ENCODE data around the gene CRLF1. TPM values are rescaled to one million over a fixed set of nuclear protein-coding genes. Genes with fewer than 3 reads are reported as not detected.

Gene CRLF1
- total RNA-seq, 4 donors from 2014 or later, result 27.7 to 90.8 (median 40.1) TPM

DNA sequence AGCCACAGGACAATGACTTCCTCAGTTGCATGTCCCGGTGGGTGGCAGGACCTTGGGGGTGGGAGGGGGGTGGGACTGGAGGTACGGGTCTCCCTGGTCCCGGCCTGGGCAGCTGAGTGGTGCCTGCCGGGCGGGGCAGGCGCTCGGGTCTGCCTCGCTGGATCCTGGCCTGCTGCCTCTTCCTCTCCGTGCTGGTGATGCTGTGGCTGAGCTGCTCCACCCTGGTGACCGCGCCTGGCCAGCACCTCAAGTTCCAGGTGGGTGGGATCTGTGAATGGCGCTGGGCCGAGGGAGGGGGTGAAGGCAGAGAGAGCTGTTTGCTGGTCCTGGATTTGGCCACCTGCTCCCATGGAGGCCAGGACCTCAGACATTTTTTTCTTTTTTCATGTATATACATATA is 11.6 kb upstream of the CRLF1 start:
- no peak for TF ChIP-seq POLR2A (IDR thresholded peaks at IDR 0.05)
- WGBS, 2 donors, result 86 to 90% methylated on average over 13 of the region's 13 CpGs
- H3K4me3 ChIP-seq (ENCODE audit: low read depth, poor library complexity, severe bottlenecking), result no peak overlapping the region
- no peak for DNase-seq (ENCODE audit: low spot score in 2 of 2)
- intact Hi-C loops (cut with DNase I; ENCODE audit: low total_unique reads), result no loop called here

- H3K4me3 ChIP-seq (ENCODE audit: low read depth, poor library complexity, severe bottlenecking), result no peak overlapping the region
- TF ChIP-seq POLR2A (IDR thresholded peaks at IDR 0.05) (no peak), CTCF (IDR thresholded peaks at IDR 0.05) (no peak)
- intact Hi-C loops (cut with DNase I; ENCODE audit: low total_unique reads), result no loop called here
- no peak for DNase-seq (ENCODE audit: low spot score in 2 of 2)
These were observed 11.0 kb upstream of the CRLF1 start for GRCh38 chr19:18617562-18617961.

DNA sequence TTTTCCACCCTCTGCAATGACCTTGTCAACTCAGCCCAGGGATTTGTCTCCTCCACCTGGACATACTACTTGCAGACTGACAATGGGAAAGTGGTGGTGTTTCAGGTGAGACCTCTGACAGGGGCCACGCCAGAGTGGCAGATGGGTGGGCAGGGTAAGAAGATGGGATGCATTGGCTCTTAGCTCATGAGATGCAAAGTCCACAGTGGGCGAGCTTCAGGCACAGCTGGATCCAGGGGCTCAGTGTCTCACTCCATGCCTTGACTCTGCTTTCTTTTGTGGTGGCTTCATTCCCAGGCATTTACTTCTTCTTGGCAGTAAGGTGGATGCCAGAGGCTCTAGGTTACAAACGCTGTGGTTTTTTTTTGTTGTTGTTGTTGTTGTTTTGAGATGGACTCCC is 9.4 kb upstream of the CRLF1 start:
- DNase-seq (ENCODE audit: low spot score in 2 of 2), result no peak
- no peak overlapping the region for H3K4me3 ChIP-seq (ENCODE audit: low read depth, poor library complexity, severe bottlenecking)
- TF ChIP-seq CTCF (IDR thresholded peaks at IDR 0.05) (no peak), POLR2A (IDR thresholded peaks at IDR 0.05) (no peak)
- intact Hi-C loops (cut with DNase I; ENCODE audit: low total_unique reads), result no loop called here
- WGBS, 2 donors, result 83 to 87% methylated on average over 3 of the region's 3 CpGs

DNA sequence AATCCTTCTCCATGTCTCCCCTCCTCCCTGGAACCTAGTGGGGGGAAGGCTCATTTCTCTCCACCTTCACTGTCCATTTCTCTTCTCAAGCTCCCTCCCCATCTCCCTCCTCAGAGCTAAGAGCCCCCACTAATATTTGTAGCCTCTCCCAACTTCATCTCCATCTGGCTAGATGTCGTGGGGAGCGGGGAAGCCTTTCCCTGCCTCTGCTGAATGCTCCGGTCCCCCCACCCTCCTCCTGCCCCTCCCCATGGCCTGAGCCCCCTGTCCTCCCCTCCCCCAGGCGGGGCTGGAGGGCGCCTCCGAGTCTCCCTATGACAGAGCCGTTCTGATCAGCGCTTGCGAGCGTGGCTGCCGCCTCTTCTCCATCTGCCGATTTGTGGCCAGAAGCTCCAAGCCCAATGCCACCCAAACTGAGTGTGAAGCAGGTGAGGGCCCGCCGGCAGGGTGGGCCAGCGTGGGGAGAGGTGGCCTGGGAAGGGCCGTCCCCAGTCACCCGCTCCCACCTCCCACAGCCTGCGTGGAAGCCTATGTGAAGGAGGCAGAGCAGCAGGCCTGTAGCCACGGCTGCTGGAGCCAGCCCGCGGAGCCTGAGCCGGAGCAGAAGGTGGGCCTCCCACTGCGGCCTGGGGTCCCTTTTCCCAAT is 7.1 kb upstream of the CRLF1 start:
- WGBS, 2 donors, result 45 to 56% methylated on average over 21 to 22 of the region's 23 CpGs
- H3K4me3 ChIP-seq (ENCODE audit: low read depth, poor library complexity, severe bottlenecking), result no peak overlapping the region
- DNase-seq (ENCODE audit: low spot score in 2 of 2), result no peak
- intact Hi-C loops (cut with DNase I; ENCODE audit: low total_unique reads), result no loop called here
- TF ChIP-seq POLR2A (IDR thresholded peaks at IDR 0.05) (no peak), CTCF (IDR thresholded peaks at IDR 0.05) (no peak)

GRCh38 chr19:18612772-18613588 is 6.4 kb upstream of the CRLF1 start, which contains the start of gene TMEM59L:
Gene TMEM59L (plus strand): TSS chr19:18612870. CDS start chr19:18612959, 89 bp downstream.
- TF ChIP-seq POLR2A (IDR thresholded peaks at IDR 0.05), result no peak
- TF ChIP-seq CTCF (IDR thresholded peaks at IDR 0.05), result no peak
- intact Hi-C loops (cut with DNase I; ENCODE audit: low total_unique reads), result no loop called here
- DNase-seq (ENCODE audit: low spot score in 2 of 2), result no peak
- H3K4me3 ChIP-seq (ENCODE audit: low read depth, poor library complexity, severe bottlenecking), result no peak within 1 kb of the TSS
- 5 to 11% methylated on average over 14 to 45 of the region's 70 CpGs for WGBS, 2 donors

DNA sequence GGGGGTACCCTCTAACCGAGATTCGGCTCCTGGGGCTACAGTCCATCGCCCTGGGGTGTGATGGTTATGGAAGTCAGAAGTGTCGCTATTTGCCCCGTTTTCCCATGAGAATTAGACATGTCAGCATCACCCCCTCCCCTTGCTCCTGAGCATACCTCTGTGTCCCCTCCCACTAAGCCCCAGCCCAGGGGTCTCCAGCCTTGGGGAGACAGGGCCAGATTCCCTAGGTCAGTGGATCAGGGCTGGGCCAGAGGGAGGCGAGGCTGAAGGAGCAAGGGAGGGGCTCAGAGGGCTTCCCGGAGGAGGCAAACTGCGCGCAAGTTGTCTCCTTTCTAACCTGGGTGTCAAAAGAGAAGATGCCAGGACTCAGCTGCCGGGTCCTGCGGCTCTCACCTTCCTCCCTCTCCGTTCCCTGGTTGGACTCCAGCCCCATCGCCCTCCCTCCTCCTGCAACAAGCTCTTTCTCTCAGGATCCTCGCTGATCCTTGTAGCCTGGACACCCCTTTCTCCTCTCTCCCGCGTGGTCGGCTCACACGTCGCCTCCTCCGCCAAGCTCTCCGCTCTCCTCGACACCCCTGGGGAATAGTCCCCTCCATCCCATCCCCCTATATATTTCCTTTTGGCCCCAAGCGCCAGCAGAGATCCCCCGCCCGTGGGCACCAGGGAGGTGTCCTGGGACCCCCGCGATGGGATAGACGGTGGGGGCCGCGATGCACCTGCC is 5.6 kb upstream of the CRLF1 start:
- WGBS, 2 donors, result 1 to 3% methylated on average over 29 to 30 of the region's 30 CpGs
- TF ChIP-seq CTCF (IDR thresholded peaks at IDR 0.05) (no peak), POLR2A (IDR thresholded peaks at IDR 0.05) (no peak)
- no peak for DNase-seq (ENCODE audit: low spot score in 2 of 2)
- no peak overlapping the region for H3K4me3 ChIP-seq (ENCODE audit: low read depth, poor library complexity, severe bottlenecking)
- intact Hi-C loops (cut with DNase I; ENCODE audit: low total_unique reads), result no loop called here
